Measurements from ENCODE around the gene PHF1.
"Not testable (repeated sequence)": the region's sequence is repeated elsewhere in the genome, so short reads cannot be mapped to it uniquely, and the experiment has no call there.

Gene PHF1

GRCh38 chr6:33410711-33411631 is at the start of gene PHF1:
Gene PHF1 (plus strand): TSS chr6:33411014. CDS start chr6:33412264, 1,250 bp downstream.
- no peak for DNase-seq

- DNase-seq = not testable (repeated sequence)
Measured at GRCh38 chr6:33363486-33363885, 47.3 kb upstream of the PHF1 start.

- DNase-seq = not testable (repeated sequence)
Measured at GRCh38 chr6:33364475-33365205, 46.2 kb upstream of the PHF1 start.

- DNase-seq = not testable (repeated sequence)
Measured at GRCh38 chr6:33365206-33365971, 45.4 kb upstream of the PHF1 start.

- DNase-seq = no peak
Measured at GRCh38 chr6:33367009-33367714, 43.7 kb upstream of the PHF1 start.

- not testable (repeated sequence) for DNase-seq
Measured at GRCh38 chr6:33367715-33368025, 43.1 kb upstream of the PHF1 start.

GRCh38 chr6:33371901-33372300 is 38.9 kb upstream of the PHF1 start:
- not testable (repeated sequence) for DNase-seq

GRCh38 chr6:33372526-33373123 is 38.2 kb upstream of the PHF1 start:
- DNase-seq = no peak

- DNase-seq = no peak
Measured at GRCh38 chr6:33373960-33374910, 36.6 kb upstream of the PHF1 start.

- no peak for DNase-seq
Measured at GRCh38 chr6:33375143-33375671, 35.6 kb upstream of the PHF1 start.

GRCh38 chr6:33377171-33377570 is 33.6 kb upstream of the PHF1 start:
- DNase-seq = no peak

GRCh38 chr6:33379184-33379583 is 31.6 kb upstream of the PHF1 start:
- DNase-seq = not testable (repeated sequence)

GRCh38 chr6:33380272-33380981 is 30.4 kb upstream of the PHF1 start:
- DNase-seq = no peak

- no peak for DNase-seq
Measured at GRCh38 chr6:33383427-33384185, 27.2 kb upstream of the PHF1 start.

- DNase-seq = no peak
Measured at GRCh38 chr6:33384581-33385020, 26.2 kb upstream of the PHF1 start.

GRCh38 chr6:33390173-33390572 is 20.6 kb upstream of the PHF1 start:
- no peak for DNase-seq

- DNase-seq = no peak
Measured at GRCh38 chr6:33390767-33391277, 20.0 kb upstream of the PHF1 start.

- DNase-seq = peak; percentile 99
Measured at GRCh38 chr6:33391278-33391921, 19.4 kb upstream of the PHF1 start, which contains the start of gene KIFC1. Gene KIFC1 (plus strand): TSS chr6:33391823. CDS start chr6:33391986, 163 bp downstream.
